H1 (cell line): ENCODE results near the gene ASS1. TPM values are rescaled to one million over a fixed set of nuclear protein-coding genes. Genes with fewer than 3 reads are reported as not detected.

Experiments
- CTCF ChIA-PET: fragments of 300-600 bp; sonication (Branson Sonifier 250); formaldehyde crosslinking; loops from one replicate; lab custom pipeline; 2021; ENCODE audit not compliant: partially characterized antibody; lab: Charles Lee
- POLR2A ChIA-PET: fragments of 300-600 bp; sonication (Branson Sonifier 250); formaldehyde crosslinking; loops from one replicate; lab custom pipeline; 2021; ENCODE audit warnings: inconsistent platforms; ENCODE audit not compliant: partially characterized antibody; lab: Charles Lee
- DNase-seq, 2 experiments: peaks; one replicate each; pipeline versions ENCODE4 v3.0.0 to v3.0.0-alpha.2; 2010 to 2022; ENCODE audit warnings: low spot score in 2 of 2, low read depth in 1 of 2, mixed read lengths in 1 of 2
- FAIRE-seq: peaks from 2 replicates; lab custom pipeline; 2011; peaks lifted over from hg19 to GRCh38; lab: Jason Lieb, UNC
- H2AFZ ChIP-seq: 2 replicates; pipeline ENCODE4 v1.8.1; 2012; ENCODE audit warnings: low read length, inconsistent platforms
- H2AK5ac ChIP-seq: 2 replicates; pipeline ENCODE4 v1.6.1; 2013; ENCODE audit warnings: low read depth, low read length
- H2BK120ac ChIP-seq: replicated peaks from 2 replicates; pipeline ENCODE3; 2013; ENCODE audit warnings: low read depth, low read length, inconsistent platforms
- H2BK12ac ChIP-seq: 2 replicates; pipeline ENCODE4 v1.6.1; 2013; ENCODE audit warnings: low read depth, low read length
- H2BK15ac ChIP-seq: 2 replicates; pipeline ENCODE4 v1.6.1; 2013; ENCODE audit warnings: low read length
- H2BK20ac ChIP-seq: 2 replicates; pipeline ENCODE4 v1.6.1; 2013; ENCODE audit warnings: low read length
- H2BK5ac ChIP-seq: 2 replicates; pipeline ENCODE4 v1.6.1; 2013; ENCODE audit warnings: low read depth, low read length
- H3K14ac ChIP-seq: 2 replicates; pipeline ENCODE4 v1.6.1; 2013; ENCODE audit warnings: inconsistent platforms; ENCODE audit not compliant: insufficient read length
- H3K18ac ChIP-seq: 2 replicates; pipeline ENCODE4 v1.6.1; 2013; ENCODE audit warnings: low read length; ENCODE audit errors: extremely low read depth
- H3K23ac ChIP-seq: 2 replicates; pipeline ENCODE4 v1.6.1; 2013; ENCODE audit warnings: inconsistent platforms; ENCODE audit not compliant: insufficient read length
- H3K23me2 ChIP-seq: 2 replicates; pipeline ENCODE4 v1.6.1; 2013; ENCODE audit warnings: low read depth, low read length
- H3K27ac ChIP-seq: 2 replicates; pipeline ENCODE4 v1.6.1; 2011; ENCODE audit warnings: low read depth, low read length, inconsistent platforms
- H3K27me3 ChIP-seq, 4 experiments: replicated peaks in 1 of 4; 1 replicate in 1 of 4; 2 replicates in 3 of 4; pipeline versions ENCODE4 v1.6.1 to v1.8.1; 2011 to 2013; ENCODE audit warnings: low read length in 3 of 4, mild to moderate bottlenecking in 3 of 4, inconsistent platforms in 2 of 4, mixed read lengths in 2 of 4, moderate library complexity in 1 of 4; ENCODE audit not compliant: control insufficient read depth in 3 of 4, insufficient read depth in 3 of 4; ENCODE audit errors: extremely low read depth in 1 of 4
- H3K36me3 ChIP-seq, 4 experiments: 2 replicates each; pipeline versions ENCODE4 v1.6.1 to v1.8.1; 2011 to 2013; ENCODE audit warnings: mild to moderate bottlenecking in 4 of 4, low read length in 3 of 4, moderate library complexity in 2 of 4, control low read depth in 1 of 4, inconsistent platforms in 1 of 4; ENCODE audit not compliant: insufficient read depth in 4 of 4, control insufficient read depth in 2 of 4
- H3K4ac ChIP-seq: replicated peaks from 2 replicates; pipeline ENCODE3; 2013; ENCODE audit warnings: low read length, low read depth, mixed read lengths, inconsistent platforms; ENCODE audit not compliant: insufficient read length
- H3K4me1 ChIP-seq, 4 experiments: replicated peaks in 1 of 4; 1 replicate in 1 of 4; 2 replicates in 3 of 4; pipeline versions ENCODE4 v1.6.1 to v1.8.1; 2011 to 2013; ENCODE audit warnings: low read length in 3 of 4, inconsistent platforms in 2 of 4, mixed read lengths in 1 of 4; ENCODE audit not compliant: insufficient read depth in 4 of 4, control insufficient read depth in 3 of 4
- H3K4me2 ChIP-seq, 2 experiments: 2 replicates each; pipeline versions ENCODE4 v1.6.1 to v1.8.1; 2011 to 2013; ENCODE audit warnings: low read depth in 2 of 2, low read length in 2 of 2, control low read depth in 1 of 2, inconsistent platforms in 1 of 2, mild to moderate bottlenecking in 1 of 2; ENCODE audit not compliant: insufficient read depth in 1 of 2
- H3K4me3 ChIP-seq, 4 experiments: fragments of 200-600, 300-600 bp in 1 of 4; sonication (generic), shearing (Covaris generic), sonication (Bioruptor Twin) in 1 of 4; 2 replicates each; pipeline versions ENCODE4 v1.5.1 to v1.8.1; 2011 to 2016; ENCODE audit warnings: low read length in 4 of 4, low read depth in 3 of 4, control low read depth in 2 of 4, inconsistent platforms in 2 of 4, mild to moderate bottlenecking in 2 of 4, mixed read lengths in 1 of 4, moderate library complexity in 1 of 4; ENCODE audit not compliant: insufficient read depth in 2 of 4; ENCODE audit errors: extremely low read depth in 1 of 4
- H3K56ac ChIP-seq: replicated peaks from 2 replicates; pipeline ENCODE3; 2013; ENCODE audit warnings: low read depth, mild to moderate bottlenecking, mixed read lengths, low read length, inconsistent platforms; ENCODE audit not compliant: insufficient read length
- H3K79me1 ChIP-seq: 2 replicates; pipeline ENCODE4 v1.6.1; 2013; ENCODE audit warnings: low read depth, low read length, control low read depth
- H3K79me2 ChIP-seq, 2 experiments: 2 replicates each; pipeline versions ENCODE4 v1.6.1 to v1.8.1; 2012 to 2013; ENCODE audit warnings: low read length in 2 of 2, mild to moderate bottlenecking in 2 of 2, inconsistent platforms in 1 of 2; ENCODE audit not compliant: insufficient read depth in 2 of 2, control insufficient read depth in 1 of 2
- H3K9ac ChIP-seq, 4 experiments: replicated peaks in 1 of 4; 1 replicate in 1 of 4; 2 replicates in 3 of 4; pipeline versions ENCODE4 v1.6.1 to v1.8.1; 2011 to 2013; ENCODE audit warnings: low read depth in 3 of 4, low read length in 3 of 4, control low read depth in 2 of 4, mild to moderate bottlenecking in 2 of 4, moderate library complexity in 2 of 4, inconsistent platforms in 1 of 4; ENCODE audit errors: extremely low read depth in 1 of 4
- H3K9me3 ChIP-seq, 2 experiments: 2 replicates each; pipeline versions ENCODE4 v1.6.1 to v1.8.1; 2012 to 2013; ENCODE audit warnings: mild to moderate bottlenecking in 2 of 2, moderate library complexity in 2 of 2, control low read depth in 1 of 2, inconsistent platforms in 1 of 2, low read depth in 1 of 2, low read length in 1 of 2, mixed read lengths in 1 of 2; ENCODE audit not compliant: insufficient read depth in 2 of 2
- H4K20me1 ChIP-seq, 2 experiments: replicated peaks in 1 of 2; 2 replicates each; pipeline versions ENCODE3 to v1.8.1; 2011 to 2013; ENCODE audit warnings: inconsistent platforms in 2 of 2, low read length in 2 of 2, mild to moderate bottlenecking in 1 of 2; ENCODE audit not compliant: insufficient read depth in 2 of 2, control insufficient read depth in 1 of 2
- H4K5ac ChIP-seq: 2 replicates; pipeline ENCODE4 v1.6.1; 2013; ENCODE audit warnings: low read length, low read depth, mixed read lengths, inconsistent platforms; ENCODE audit not compliant: insufficient read length
- H4K8ac ChIP-seq: 2 replicates; pipeline ENCODE4 v1.8.0; 2013; ENCODE audit warnings: mild to moderate bottlenecking, moderate library complexity, low read length, inconsistent platforms; ENCODE audit not compliant: insufficient read depth; ENCODE audit errors: extremely low read depth
- H4K91ac ChIP-seq: replicated peaks from 2 replicates; pipeline ENCODE3; 2013; ENCODE audit warnings: low read length, mixed read lengths, inconsistent platforms; ENCODE audit not compliant: insufficient read length
- BRCA1 ChIP-seq: IDR thresholded peaks from 2 replicates; pipeline ENCODE4 v1.6.1; 2012; ENCODE audit warnings: low read depth, low read length, improper control_type of control experiment
- GABPA ChIP-seq: IDR thresholded peaks from 2 replicates; pipeline ENCODE4 v1.6.1; 2011; ENCODE audit warnings: mild to moderate bottlenecking, low read length, moderate library complexity, borderline replicate concordance; ENCODE audit not compliant: insufficient read depth
- POLR2A ChIP-seq, 2 experiments: IDR thresholded peaks; 1 replicate in 1 of 2; 2 replicates in 1 of 2; pipeline ENCODE4 v1.6.1; 2011; ENCODE audit warnings: low read depth in 2 of 2, low read length in 2 of 2, mild to moderate bottlenecking in 2 of 2; ENCODE audit errors: control extremely low read depth in 1 of 2
- RFX5 ChIP-seq: IDR thresholded peaks from 2 replicates; pipeline ENCODE4 v1.6.1; 2011; ENCODE audit warnings: low read depth, low read length, improper control_type of control experiment, borderline replicate concordance
- SIX5 ChIP-seq: IDR thresholded peaks from 2 replicates; pipeline ENCODE4 v1.6.1; 2011; ENCODE audit warnings: mild to moderate bottlenecking, low read depth, low read length
- WGBS, 2 experiments: shearing (Covaris generic) in 1 of 2; methylation state at CpG; one replicate each; pipeline versions ENCODE4 v1.1.6 to v1.1.7; 2013 to 2015; ENCODE audit warnings: low lambda C conversion rate in 2 of 2, mixed read lengths in 2 of 2, inconsistent platforms in 1 of 2, low coverage in 1 of 2, missing lambda C conversion rate in 1 of 2; ENCODE audit not compliant: insufficient replicate concordance in 2 of 2, insufficient coverage in 1 of 2, insufficient read length in 1 of 2; ENCODE audit errors: extremely low coverage in 1 of 2, missing lambda C conversion rate in 1 of 2; 5-methylcytosine and 5-hydroxymethylcytosine counted together
- polyA plus RNA-seq, 7 experiments: library from polyadenylated mRNA; depleted of rRNA in 3 of 7; stranded (reverse) in 5 of 7; unstranded in 2 of 7; fragments of >200 nt in 5 of 7; fragments of 200-250 nt in 2 of 7; gene quantifications; 1 replicate in 5 of 7; 2 replicates in 1 of 7; 4 replicates in 1 of 7; pipeline versions ENCODE4 v1.2.1 to v1.2.3, GENCODE V29; 2011 to 2013; ENCODE audit warnings: missing spikeins in 2 of 7, mixed read lengths in 2 of 7
- total RNA-seq: library from RNA; stranded (reverse); fragmentation: NEBNext Ultra II Directional; extraction: Animal tissue kit (Norgen Biotek cat#: 25700); gene quantifications from 2 replicates; pipeline ENCODE4 v1.2.1, GENCODE V29; 2021
- TF ChIP-seq, protein P1 (sequence below), 3 experiments: IDR thresholded peaks; 1 replicate in 2 of 3; 2 replicates in 1 of 3; pipeline versions ENCODE4 v1.5.1 to v1.6.1; 2011; ENCODE audit warnings: low read length in 3 of 3, mild to moderate bottlenecking in 3 of 3, inconsistent platforms in 2 of 3, low read depth in 1 of 3, moderate library complexity in 1 of 3; ENCODE audit not compliant: insufficient read depth in 1 of 3; ENCODE audit errors: control extremely low read depth in 1 of 3
- TF ChIP-seq, protein P2 (sequence below): IDR thresholded peaks from 2 replicates; pipeline ENCODE4 v1.6.1; 2011; ENCODE audit warnings: low read length, improper control_type of control experiment

ASS1 gene
- total and polyA plus RNA-seq, 2 of the 8 experiments (the other 6 are each of a cell fraction or from before 2014, with no cell fraction given), result 108 to 296 TPM

DNA sequence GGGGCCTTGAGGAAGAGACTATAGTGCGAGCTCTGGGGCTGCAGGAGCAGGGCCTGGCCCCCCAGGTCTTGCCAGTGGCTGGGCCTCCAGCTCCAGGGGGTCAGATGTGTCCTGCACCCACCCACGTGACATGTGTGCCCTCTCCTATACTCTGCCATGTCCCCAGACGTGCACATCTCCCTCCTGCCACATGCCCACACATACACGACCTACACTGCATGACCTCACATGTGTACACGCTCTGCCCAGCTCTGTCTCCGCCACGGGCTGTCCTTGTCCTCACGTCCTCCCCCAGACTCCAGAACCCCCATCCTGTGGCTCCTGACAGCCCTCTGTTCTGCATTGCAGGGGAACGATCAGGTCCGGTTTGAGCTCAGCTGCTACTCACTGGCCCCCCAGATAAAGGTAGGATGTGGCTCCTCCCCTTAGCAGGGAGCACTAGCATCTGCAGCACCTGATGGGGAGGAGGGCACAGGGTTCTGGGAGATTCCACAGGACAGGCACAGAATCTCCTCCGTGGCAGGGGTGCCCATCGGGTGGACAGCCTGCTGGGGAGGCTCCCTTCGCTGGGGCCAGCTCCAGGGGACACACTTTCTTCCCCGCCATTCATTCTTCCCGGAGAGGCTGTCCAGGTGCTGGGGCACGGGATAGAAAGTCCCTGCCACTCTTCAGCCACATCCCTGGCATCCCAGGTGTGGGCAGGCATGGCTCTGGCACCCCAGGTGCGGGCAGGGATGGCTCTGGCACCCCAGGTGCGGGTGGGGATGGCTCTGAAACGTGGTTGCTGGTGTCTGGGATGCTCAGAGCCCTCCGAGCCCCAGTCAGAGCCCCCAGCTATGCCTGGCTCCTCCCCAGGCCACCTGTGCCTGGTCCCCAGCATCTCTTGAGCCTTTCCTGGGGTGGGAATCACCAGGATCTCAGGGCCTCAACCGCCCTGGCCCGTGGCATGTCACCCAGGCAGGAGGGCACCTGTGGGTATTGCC is 19.3 kb downstream of the ASS1 start:
- DNase-seq (no peak), FAIRE-seq (no peak)
- Histone ChIP-seq H3K4me2 (no peak overlapping the region), H3K14ac (no peak overlapping the region), H3K9ac (no peak overlapping the region), H4K91ac (no peak overlapping the region), H3K27me3 (no peaks in the 10 kb centered on the region), H3K23ac (no peak overlapping the region), H3K23me2 (no peaks in the 10 kb centered on the region), H2AK5ac (no peak overlapping the region), H2BK15ac (no peak overlapping the region), H2BK12ac (no peak overlapping the region), H2BK5ac (no peak overlapping the region), H3K27ac (no peak overlapping the region), H3K18ac (no peak overlapping the region), H2BK20ac (no peak overlapping the region), H3K4me3 (no peak overlapping the region), H2AFZ (no peak overlapping the region), H4K8ac (peak overlapping the region; percentile 79; the same call in 1 of the 2 replicates), H3K56ac (no peak overlapping the region), H3K79me2 (no peaks in the 10 kb centered on the region), H3K9me3 (no peaks in the 10 kb centered on the region), H3K4ac (no peak overlapping the region), H4K5ac (no peak overlapping the region), H3K4me1 (peaks cover 0 to 5% (median 0%) of the 10 kb centered on the region in 4 experiments; a peak in 3 of 7 replicates), H2BK120ac (no peak overlapping the region), H3K36me3 (peaks cover 0 to 19% (median 0%) of the 10 kb centered on the region in 4 experiments; a peak in 1 of 8 replicates), H4K20me1 (peaks cover 0 to 2% of the 10 kb centered on the region in 2 experiments), H3K79me1 (no peaks in the 10 kb centered on the region)
- CTCF ChIA-PET, result interaction anchor here (0.5 to 11.9 kb wide), 17 partner anchors 13 to 1764 kb away, joined by 3 to 136 read pairs (median 3); partner anchors contain the start of gene EXOSC2
- WGBS, 2 experiments, result 85% methylated on average over 22 of the region's 22 CpGs; no CpG with 5 or more reads in 1 of the 2 experiments
- POLR2A ChIA-PET, result interaction anchor here (1.8 to 2.3 kb wide), 4 partner anchors 10 to 227 kb away, joined by 5 to 9 read pairs (median 6); no protein-coding TSS in a partner anchor
- TF ChIP-seq POLR2A (IDR thresholded peaks at IDR 0.05; ENCODE audit: control extremely low read depth in 1 of 2, low read depth in 2 of 2, low read length in 2 of 2) (no peak), GABPA (no peak), SIX5 (no peak), BRCA1 (no peak), RFX5 (no peak)
- TF ChIP-seq, protein P1, sequence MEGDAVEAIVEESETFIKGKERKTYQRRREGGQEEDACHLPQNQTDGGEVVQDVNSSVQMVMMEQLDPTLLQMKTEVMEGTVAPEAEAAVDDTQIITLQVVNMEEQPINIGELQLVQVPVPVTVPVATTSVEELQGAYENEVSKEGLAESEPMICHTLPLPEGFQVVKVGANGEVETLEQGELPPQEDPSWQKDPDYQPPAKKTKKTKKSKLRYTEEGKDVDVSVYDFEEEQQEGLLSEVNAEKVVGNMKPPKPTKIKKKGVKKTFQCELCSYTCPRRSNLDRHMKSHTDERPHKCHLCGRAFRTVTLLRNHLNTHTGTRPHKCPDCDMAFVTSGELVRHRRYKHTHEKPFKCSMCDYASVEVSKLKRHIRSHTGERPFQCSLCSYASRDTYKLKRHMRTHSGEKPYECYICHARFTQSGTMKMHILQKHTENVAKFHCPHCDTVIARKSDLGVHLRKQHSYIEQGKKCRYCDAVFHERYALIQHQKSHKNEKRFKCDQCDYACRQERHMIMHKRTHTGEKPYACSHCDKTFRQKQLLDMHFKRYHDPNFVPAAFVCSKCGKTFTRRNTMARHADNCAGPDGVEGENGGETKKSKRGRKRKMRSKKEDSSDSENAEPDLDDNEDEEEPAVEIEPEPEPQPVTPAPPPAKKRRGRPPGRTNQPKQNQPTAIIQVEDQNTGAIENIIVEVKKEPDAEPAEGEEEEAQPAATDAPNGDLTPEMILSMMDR (IDR thresholded peaks at IDR 0.05; ENCODE audit: control extremely low read depth in 1 of 3, insufficient read depth in 1 of 3, low read depth in 1 of 3, low read length in 3 of 3), result no peak
- TF ChIP-seq, protein P2, sequence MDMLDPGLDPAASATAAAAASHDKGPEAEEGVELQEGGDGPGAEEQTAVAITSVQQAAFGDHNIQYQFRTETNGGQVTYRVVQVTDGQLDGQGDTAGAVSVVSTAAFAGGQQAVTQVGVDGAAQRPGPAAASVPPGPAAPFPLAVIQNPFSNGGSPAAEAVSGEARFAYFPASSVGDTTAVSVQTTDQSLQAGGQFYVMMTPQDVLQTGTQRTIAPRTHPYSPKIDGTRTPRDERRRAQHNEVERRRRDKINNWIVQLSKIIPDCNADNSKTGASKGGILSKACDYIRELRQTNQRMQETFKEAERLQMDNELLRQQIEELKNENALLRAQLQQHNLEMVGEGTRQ, result no peak
